Astrocyte (in vitro differentiated cells and primary cell): ENCODE results near the gene WSB1. TPM values are rescaled to one million over a fixed set of nuclear protein-coding genes. Genes with fewer than 3 reads are reported as not detected.

Source experiments
- DNase-seq: peaks from one replicate; pipeline ENCODE4 v3.0.0-alpha.2; 2010; ENCODE audit warnings: low read depth
- FAIRE-seq: peaks from 2 replicates; lab custom pipeline; 2011; peaks lifted over from hg19 to GRCh38; lab: Jason Lieb, UNC
- H2AFZ ChIP-seq: 2 replicates; pipeline ENCODE4 v1.6.0; 2012; ENCODE audit warnings: low read depth, low read length, inconsistent platforms
- H3K27ac ChIP-seq: 2 replicates; pipeline ENCODE4 v1.5.1; 2011; ENCODE audit warnings: low read depth, low read length, inconsistent platforms
- H3K27me3 ChIP-seq: 2 replicates; pipeline ENCODE4 v1.6.0; 2011; ENCODE audit warnings: low read length, inconsistent platforms; ENCODE audit not compliant: insufficient read depth
- H3K36me3 ChIP-seq: 2 replicates; pipeline ENCODE4 v1.5.1; 2011; ENCODE audit warnings: low read length, inconsistent platforms; ENCODE audit not compliant: insufficient read depth
- H3K4me1 ChIP-seq: 2 replicates; pipeline ENCODE4 v1.5.1; 2011; ENCODE audit warnings: low read length, inconsistent platforms; ENCODE audit not compliant: insufficient read depth
- H3K4me2 ChIP-seq: 2 replicates; pipeline ENCODE4 v1.6.0; 2012; ENCODE audit warnings: low read length, inconsistent platforms
- H3K4me3 ChIP-seq: 2 replicates; pipeline ENCODE4 v1.5.1; 2011; ENCODE audit warnings: low read depth, mild to moderate bottlenecking, low read length, inconsistent platforms; ENCODE audit not compliant: insufficient read depth
- H3K79me2 ChIP-seq: 2 replicates; pipeline ENCODE4 v1.6.0; 2012; ENCODE audit warnings: mild to moderate bottlenecking, low read length, inconsistent platforms; ENCODE audit not compliant: insufficient read depth
- H3K9ac ChIP-seq: 2 replicates; pipeline ENCODE4 v1.6.0; 2012; ENCODE audit warnings: mild to moderate bottlenecking, low read length, inconsistent platforms
- H3K9me3 ChIP-seq: 2 replicates; pipeline ENCODE4 v1.5.1; 2012; ENCODE audit warnings: low read depth, mild to moderate bottlenecking, low read length, inconsistent platforms; ENCODE audit not compliant: insufficient read depth
- H4K20me1 ChIP-seq: 2 replicates; pipeline ENCODE4 v1.6.0; 2012; ENCODE audit warnings: low read length, inconsistent platforms; ENCODE audit not compliant: insufficient read depth
- H3K27ac Mint-ChIP-seq: one replicate; pipeline ENCODE4 v1.8.0; 2021; ENCODE audit warnings: mild to moderate bottlenecking, mixed read lengths; ENCODE audit not compliant: unreplicated experiment
- H3K27me3 Mint-ChIP-seq: one replicate; pipeline ENCODE4 v1.8.0; 2021; ENCODE audit warnings: low read depth, mixed read lengths; ENCODE audit not compliant: unreplicated experiment
- H3K36me3 Mint-ChIP-seq: one replicate; pipeline ENCODE4 v1.8.0; 2021; ENCODE audit warnings: low read depth, mixed read lengths; ENCODE audit not compliant: unreplicated experiment
- H3K4me1 Mint-ChIP-seq: one replicate; pipeline ENCODE4 v1.8.0; 2021; ENCODE audit warnings: low read depth, mixed read lengths; ENCODE audit not compliant: unreplicated experiment
- H3K4me3 Mint-ChIP-seq: one replicate; pipeline ENCODE4 v1.8.0; 2021; ENCODE audit warnings: mild to moderate bottlenecking, moderate library complexity, mixed read lengths; ENCODE audit not compliant: unreplicated experiment
- H3K9me3 Mint-ChIP-seq: one replicate; pipeline ENCODE4 v1.8.0; 2021; ENCODE audit warnings: mild to moderate bottlenecking, mixed read lengths; ENCODE audit not compliant: unreplicated experiment
- EZH2 ChIP-seq: IDR thresholded peaks from 2 replicates; pipeline ENCODE4 v1.6.1; 2012; ENCODE audit warnings: mild to moderate bottlenecking, low read length, inconsistent platforms; ENCODE audit not compliant: insufficient read depth
- total RNA-seq: library from RNA; stranded (reverse); gene quantifications from 2 replicates; pipeline ENCODE4 v1.2.1, GENCODE V29; 2021
- TF ChIP-seq, protein P1 (sequence below): IDR thresholded peaks from 2 replicates; pipeline ENCODE4 v1.5.1; 2011; ENCODE audit warnings: low read depth, mild to moderate bottlenecking, inconsistent platforms, low read length, moderate library complexity; ENCODE audit not compliant: insufficient read depth

WSB1 gene
- total RNA-seq, 1 donor from 2014 or later = 217 TPM

DNA sequence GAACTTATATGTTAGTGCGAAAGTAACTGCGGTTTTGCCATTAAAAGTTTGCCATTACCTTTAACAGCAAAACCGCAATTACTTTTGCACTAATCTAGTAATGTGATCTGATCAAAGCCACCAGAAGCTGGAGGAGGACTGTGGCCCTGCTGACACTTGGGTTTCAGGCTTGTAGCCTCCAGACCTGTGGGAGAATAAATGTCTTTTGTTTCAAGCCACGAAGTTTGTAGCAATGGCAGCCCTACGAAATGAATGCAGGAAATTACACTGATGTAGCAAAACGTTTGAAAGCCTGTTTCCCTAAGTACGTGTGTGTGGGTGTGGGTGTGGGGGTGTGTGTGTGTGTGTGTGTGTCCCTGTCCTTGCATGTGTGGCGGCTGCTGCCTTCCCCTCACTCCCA lies 66.6 kb downstream of the WSB1 start:
- Histone ChIP-seq H2AFZ (no peak overlapping the region), H3K9me3 (no peaks in the 10 kb centered on the region), H3K9ac (no peak overlapping the region), H3K4me2 (no peak overlapping the region), H3K27me3 (no peaks in the 10 kb centered on the region), H3K79me2 (no peaks in the 10 kb centered on the region), H3K4me3 (no peak overlapping the region), H4K20me1 (no peaks in the 10 kb centered on the region), H3K4me1 (peaks cover 11% of the 10 kb centered on the region), H3K27ac (no peak overlapping the region), H3K36me3 (no peaks in the 10 kb centered on the region)
- FAIRE-seq = no peak
- no peaks in the 10 kb centered on the region for H3K36me3 Mint-ChIP-seq
- no peak overlapping the region for H3K27ac Mint-ChIP-seq
- peaks cover 24% of the 10 kb centered on the region for H3K4me1 Mint-ChIP-seq
- H3K9me3 Mint-ChIP-seq = peaks cover 2% of the 10 kb centered on the region
- H3K27me3 Mint-ChIP-seq = peaks cover 2% of the 10 kb centered on the region
- H3K4me3 Mint-ChIP-seq = no peak overlapping the region
- TF ChIP-seq, protein P1, sequence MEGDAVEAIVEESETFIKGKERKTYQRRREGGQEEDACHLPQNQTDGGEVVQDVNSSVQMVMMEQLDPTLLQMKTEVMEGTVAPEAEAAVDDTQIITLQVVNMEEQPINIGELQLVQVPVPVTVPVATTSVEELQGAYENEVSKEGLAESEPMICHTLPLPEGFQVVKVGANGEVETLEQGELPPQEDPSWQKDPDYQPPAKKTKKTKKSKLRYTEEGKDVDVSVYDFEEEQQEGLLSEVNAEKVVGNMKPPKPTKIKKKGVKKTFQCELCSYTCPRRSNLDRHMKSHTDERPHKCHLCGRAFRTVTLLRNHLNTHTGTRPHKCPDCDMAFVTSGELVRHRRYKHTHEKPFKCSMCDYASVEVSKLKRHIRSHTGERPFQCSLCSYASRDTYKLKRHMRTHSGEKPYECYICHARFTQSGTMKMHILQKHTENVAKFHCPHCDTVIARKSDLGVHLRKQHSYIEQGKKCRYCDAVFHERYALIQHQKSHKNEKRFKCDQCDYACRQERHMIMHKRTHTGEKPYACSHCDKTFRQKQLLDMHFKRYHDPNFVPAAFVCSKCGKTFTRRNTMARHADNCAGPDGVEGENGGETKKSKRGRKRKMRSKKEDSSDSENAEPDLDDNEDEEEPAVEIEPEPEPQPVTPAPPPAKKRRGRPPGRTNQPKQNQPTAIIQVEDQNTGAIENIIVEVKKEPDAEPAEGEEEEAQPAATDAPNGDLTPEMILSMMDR = no peak
- no peak for TF ChIP-seq EZH2
- DNase-seq = no peak

DNA sequence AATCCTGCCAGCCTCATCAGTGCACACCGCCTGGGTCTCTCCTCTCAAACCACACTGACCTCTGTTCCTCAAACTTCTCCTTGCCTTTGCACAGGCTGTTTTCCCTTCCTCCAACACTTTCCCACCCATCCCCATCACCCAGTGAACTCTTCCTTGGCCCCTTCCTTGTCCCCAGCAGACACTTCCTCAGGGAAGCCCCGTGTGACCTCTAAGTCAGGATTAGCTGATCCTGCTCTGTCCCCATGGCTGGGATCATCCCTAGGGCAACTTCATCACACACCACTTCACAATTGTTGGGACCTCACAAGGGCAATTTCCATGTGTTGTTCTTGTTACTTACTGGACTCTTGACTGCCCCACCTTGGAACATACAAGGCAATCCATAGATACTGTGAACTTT lies 67.8 kb downstream of the WSB1 start:
- H3K27ac Mint-ChIP-seq = no peak overlapping the region

DNA sequence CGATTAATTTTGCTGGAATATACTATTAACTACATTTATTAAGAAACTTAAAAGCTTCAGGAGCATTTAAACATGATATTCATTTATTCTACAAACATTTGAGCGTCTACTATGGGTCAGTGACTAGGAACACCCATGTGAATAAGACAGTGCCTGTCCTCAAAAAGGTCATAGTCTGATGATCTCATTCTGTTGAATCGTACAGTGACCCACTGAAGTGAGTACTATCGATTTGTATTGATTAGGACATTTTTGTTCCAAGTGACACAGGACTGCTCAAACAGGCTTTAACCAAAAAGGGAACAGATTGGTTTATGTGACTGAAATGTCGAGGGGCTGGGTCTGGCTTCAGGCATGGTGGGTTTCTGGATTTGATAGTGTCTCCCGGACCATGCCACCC lies 68.6 kb downstream of the WSB1 start:
- Mint-ChIP-seq H3K9me3 (peaks cover 2% of the 10 kb centered on the region), H3K27me3 (peaks cover 2% of the 10 kb centered on the region), H3K4me1 (peaks cover 34% of the 10 kb centered on the region), H3K27ac (no peak overlapping the region), H3K36me3 (no peaks in the 10 kb centered on the region), H3K4me3 (no peak overlapping the region)
- no peak overlapping the region for H3K4me3 ChIP-seq
- H3K27me3 ChIP-seq = no peaks in the 10 kb centered on the region
- DNase-seq (no peak), FAIRE-seq (no peak)
- no peaks in the 10 kb centered on the region for H3K79me2 ChIP-seq
- H3K9me3 ChIP-seq = no peaks in the 10 kb centered on the region
- H2AFZ ChIP-seq = no peak overlapping the region
- H3K36me3 ChIP-seq = no peaks in the 10 kb centered on the region
- H3K9ac ChIP-seq = no peak overlapping the region
- no peaks in the 10 kb centered on the region for H4K20me1 ChIP-seq
- no peak for TF ChIP-seq EZH2
- TF ChIP-seq, protein P1 = no peak
- no peak overlapping the region for H3K4me2 ChIP-seq
- H3K27ac ChIP-seq = no peak overlapping the region
- peaks cover 11% of the 10 kb centered on the region for H3K4me1 ChIP-seq

More for the DNA sequence above, 67.8 kb downstream of the WSB1 start:
- Histone ChIP-seq H3K4me1 (peaks cover 11% of the 10 kb centered on the region), H2AFZ (no peak overlapping the region), H3K4me3 (no peak overlapping the region), H3K4me2 (no peak overlapping the region), H3K9me3 (no peaks in the 10 kb centered on the region), H4K20me1 (no peaks in the 10 kb centered on the region), H3K79me2 (no peaks in the 10 kb centered on the region), H3K27ac (no peak overlapping the region), H3K27me3 (no peaks in the 10 kb centered on the region), H3K9ac (no peak overlapping the region), H3K36me3 (no peaks in the 10 kb centered on the region)
- Mint-ChIP-seq H3K4me3 (no peak overlapping the region), H3K4me1 (peaks cover 27% of the 10 kb centered on the region), H3K27me3 (peaks cover 2% of the 10 kb centered on the region), H3K36me3 (no peaks in the 10 kb centered on the region), H3K9me3 (peaks cover 2% of the 10 kb centered on the region)
- TF ChIP-seq, protein P1 = no peak
- no peak for TF ChIP-seq EZH2
- no peak for DNase-seq
- FAIRE-seq = no peak
